Glutamatergic neuron (in vitro differentiated cells): ENCODE results near the gene HDGFL1. TPM values are rescaled to one million over a fixed set of nuclear protein-coding genes. Genes with fewer than 3 reads are reported as not detected.

Experiments used
- DNase-seq: peaks from one replicate; pipeline ENCODE4 v3.0.0; 2022
- H3K27ac Mint-ChIP-seq: one replicate; pipeline ENCODE4 v1.8.0; 2020; ENCODE audit warnings: mild to moderate bottlenecking, mixed read lengths, inconsistent platforms; ENCODE audit not compliant: unreplicated experiment
- H3K27me3 Mint-ChIP-seq: one replicate; pipeline ENCODE4 v1.8.0; 2020; ENCODE audit warnings: mild to moderate bottlenecking, moderate library complexity, mixed read lengths, inconsistent platforms; ENCODE audit not compliant: unreplicated experiment
- H3K36me3 Mint-ChIP-seq: one replicate; pipeline ENCODE4 v1.8.0; 2020; ENCODE audit warnings: mild to moderate bottlenecking, mixed read lengths, inconsistent platforms; ENCODE audit not compliant: unreplicated experiment
- H3K4me1 Mint-ChIP-seq: one replicate; pipeline ENCODE4 v1.8.0; 2020; ENCODE audit warnings: mild to moderate bottlenecking, low read depth, mixed read lengths, inconsistent platforms; ENCODE audit not compliant: unreplicated experiment
- H3K4me3 Mint-ChIP-seq: one replicate; pipeline ENCODE4 v1.8.0; 2020; ENCODE audit warnings: mild to moderate bottlenecking, mixed read lengths, inconsistent platforms; ENCODE audit not compliant: unreplicated experiment
- H3K9me3 Mint-ChIP-seq: one replicate; pipeline ENCODE4 v1.8.0; 2020; ENCODE audit warnings: mild to moderate bottlenecking, moderate library complexity, mixed read lengths, inconsistent platforms; ENCODE audit not compliant: unreplicated experiment
- total RNA-seq: library from RNA; stranded (reverse); fragmentation: NEBNext Ultra II Directional; extraction: Animal tissue kit (Norgen Biotek cat#: 25700); gene quantifications from one replicate; pipeline ENCODE4 v1.2.1, GENCODE V29; 2021; ENCODE audit not compliant: unreplicated experiment
- TF ChIP-seq, protein P1 (sequence below): fragments of 200-600 bp; sonication (generic); IDR thresholded peaks from one replicate; pipeline ENCODE4 v1.5.0; 2021; ENCODE audit not compliant: partially characterized antibody, unreplicated experiment

The HDGFL1 gene
- total RNA-seq, 1 donor from 2014 or later = not detected

GRCh38 chr6:22536122-22536521 lies 33.2 kb upstream of the HDGFL1 start:
- TF ChIP-seq, protein P1, sequence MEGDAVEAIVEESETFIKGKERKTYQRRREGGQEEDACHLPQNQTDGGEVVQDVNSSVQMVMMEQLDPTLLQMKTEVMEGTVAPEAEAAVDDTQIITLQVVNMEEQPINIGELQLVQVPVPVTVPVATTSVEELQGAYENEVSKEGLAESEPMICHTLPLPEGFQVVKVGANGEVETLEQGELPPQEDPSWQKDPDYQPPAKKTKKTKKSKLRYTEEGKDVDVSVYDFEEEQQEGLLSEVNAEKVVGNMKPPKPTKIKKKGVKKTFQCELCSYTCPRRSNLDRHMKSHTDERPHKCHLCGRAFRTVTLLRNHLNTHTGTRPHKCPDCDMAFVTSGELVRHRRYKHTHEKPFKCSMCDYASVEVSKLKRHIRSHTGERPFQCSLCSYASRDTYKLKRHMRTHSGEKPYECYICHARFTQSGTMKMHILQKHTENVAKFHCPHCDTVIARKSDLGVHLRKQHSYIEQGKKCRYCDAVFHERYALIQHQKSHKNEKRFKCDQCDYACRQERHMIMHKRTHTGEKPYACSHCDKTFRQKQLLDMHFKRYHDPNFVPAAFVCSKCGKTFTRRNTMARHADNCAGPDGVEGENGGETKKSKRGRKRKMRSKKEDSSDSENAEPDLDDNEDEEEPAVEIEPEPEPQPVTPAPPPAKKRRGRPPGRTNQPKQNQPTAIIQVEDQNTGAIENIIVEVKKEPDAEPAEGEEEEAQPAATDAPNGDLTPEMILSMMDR = no peak
- Mint-ChIP-seq H3K9me3 (no peaks in the 10 kb centered on the region), H3K27me3 (no peaks in the 10 kb centered on the region), H3K4me3 (no peak overlapping the region), H3K27ac (no peak overlapping the region), H3K4me1 (no peaks in the 10 kb centered on the region), H3K36me3 (no peaks in the 10 kb centered on the region)
- no peak for DNase-seq

DNA sequence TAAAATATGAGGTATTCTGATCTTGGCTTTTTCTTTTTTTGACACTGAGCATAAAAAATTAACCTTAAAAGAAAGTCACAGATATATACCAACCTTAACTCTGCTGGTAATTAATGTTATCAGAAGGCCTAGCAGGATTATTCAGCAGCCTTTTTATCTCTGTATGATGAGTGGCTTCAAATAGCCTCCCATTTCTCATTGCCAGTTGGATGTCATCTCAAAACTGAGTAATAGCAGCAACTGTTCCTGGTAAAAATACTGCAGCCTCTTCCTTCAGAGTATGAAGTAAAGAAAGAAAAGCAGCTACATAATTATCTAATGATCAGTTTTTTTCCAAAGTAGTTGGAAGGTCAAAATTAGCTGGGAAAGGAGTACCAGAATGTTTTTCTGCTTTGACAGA lies 24.9 kb upstream of the HDGFL1 start:
- no peak for DNase-seq
- Mint-ChIP-seq H3K36me3 (no peaks in the 10 kb centered on the region), H3K27me3 (no peaks in the 10 kb centered on the region), H3K4me1 (no peaks in the 10 kb centered on the region), H3K27ac (no peak overlapping the region), H3K9me3 (no peaks in the 10 kb centered on the region), H3K4me3 (no peak overlapping the region)
- TF ChIP-seq, protein P1 = no peak

GRCh38 chr6:22545051-22545450 lies 24.3 kb upstream of the HDGFL1 start:
- no peak for DNase-seq
- TF ChIP-seq, protein P1 = no peak
- H3K27me3 Mint-ChIP-seq = no peaks in the 10 kb centered on the region
- H3K36me3 Mint-ChIP-seq = no peaks in the 10 kb centered on the region
- no peaks in the 10 kb centered on the region for H3K4me1 Mint-ChIP-seq
- H3K9me3 Mint-ChIP-seq = no peaks in the 10 kb centered on the region
- H3K27ac Mint-ChIP-seq = no peak overlapping the region
- no peak overlapping the region for H3K4me3 Mint-ChIP-seq

GRCh38 chr6:22546236-22546635 lies 23.1 kb upstream of the HDGFL1 start:
- Mint-ChIP-seq H3K27ac (no peak overlapping the region), H3K4me1 (no peaks in the 10 kb centered on the region), H3K9me3 (no peaks in the 10 kb centered on the region), H3K36me3 (no peaks in the 10 kb centered on the region), H3K27me3 (no peaks in the 10 kb centered on the region), H3K4me3 (no peak overlapping the region)
- TF ChIP-seq, protein P1 = no peak
- no peak for DNase-seq

DNA sequence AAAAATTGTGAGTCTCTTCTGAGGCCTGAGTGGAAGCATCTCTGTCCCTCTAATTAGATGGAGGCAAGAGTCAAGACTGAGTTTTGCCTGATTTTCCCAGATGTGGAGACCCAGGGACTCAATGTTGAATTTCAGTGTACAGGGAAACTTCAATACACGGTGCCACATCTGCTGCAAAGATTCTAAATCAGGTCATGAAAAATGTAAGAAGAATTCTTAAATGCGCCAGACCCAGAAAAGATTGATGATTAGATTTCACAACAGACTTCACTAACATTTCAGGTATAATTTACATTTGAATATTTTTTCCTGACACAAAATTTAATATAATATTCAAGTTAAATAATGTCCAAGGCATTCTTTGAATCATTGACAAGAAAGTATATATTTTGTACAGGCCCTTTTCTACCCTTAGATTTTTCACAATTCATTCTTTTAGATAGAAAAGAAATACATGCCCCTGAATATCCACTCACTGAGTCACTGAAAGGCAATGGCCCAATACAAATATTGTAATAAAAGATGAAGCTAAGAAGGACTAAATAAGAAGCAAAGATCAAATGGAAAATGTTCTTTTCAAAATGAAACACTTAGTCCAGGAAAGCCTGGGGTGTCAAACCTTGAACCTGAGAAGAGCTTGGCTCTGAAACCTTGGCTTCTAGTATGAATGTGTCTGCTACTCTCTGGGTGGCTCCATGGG lies 18.2 kb upstream of the HDGFL1 start:
- DNase-seq = no peak
- H3K27ac Mint-ChIP-seq = no peak overlapping the region
- H3K4me1 Mint-ChIP-seq = no peaks in the 10 kb centered on the region
- H3K9me3 Mint-ChIP-seq = no peaks in the 10 kb centered on the region
- H3K27me3 Mint-ChIP-seq = no peaks in the 10 kb centered on the region
- no peaks in the 10 kb centered on the region for H3K36me3 Mint-ChIP-seq
- TF ChIP-seq, protein P1 = no peak
- no peak overlapping the region for H3K4me3 Mint-ChIP-seq
